ENCODE measurements around the gene RIMS4.

- TF ChIP-seq CTCF (IDR thresholded peaks at IDR 0.05) (no peak), POLR2A (IDR thresholded peaks at IDR 0.05) (no peak), EP300 (IDR thresholded peaks at IDR 0.05) (no peak)
These were observed 21.5 kb downstream of the RIMS4 start for GRCh38 chr20:44788706-44789456.

Data from ovary (tissue), 3 donors.